H1 (cell line): ENCODE data around the gene SZT2.

ENCODE experiments used
- CBX5 ChIP-seq: fragments of 300-800, 300-1000 bp; sonication (generic); IDR thresholded peaks from 2 replicates; pipeline ENCODE4 v1.7.1; 2016; ENCODE audit warnings: antibody characterized with exemption, low read length, low read depth
- EGR1 ChIP-seq: IDR thresholded peaks from 2 replicates; pipeline ENCODE4 v1.6.1; 2011; ENCODE audit warnings: low read depth, low read length, borderline replicate concordance
- EP300 ChIP-seq, 2 experiments: IDR thresholded peaks; 1 replicate in 1 of 2; 2 replicates in 1 of 2; pipeline ENCODE4 v1.6.1; 2011 to 2012; ENCODE audit warnings: low read depth in 2 of 2, low read length in 2 of 2, mild to moderate bottlenecking in 2 of 2, borderline replicate concordance in 1 of 2, inconsistent platforms in 1 of 2, moderate library complexity in 1 of 2
- EZH2 ChIP-seq: fragments of 200-600 bp; sonication (generic); IDR thresholded peaks from 2 replicates; pipeline ENCODE4 v1.7.1; 2012; ENCODE audit warnings: low read depth, mild to moderate bottlenecking, moderate library complexity, low read length, inconsistent platforms; ENCODE audit not compliant: severe bottlenecking
- HDAC2 ChIP-seq, 2 experiments: fragments of 300-600 bp in 1 of 2; sonication (generic) in 1 of 2; IDR thresholded peaks; 2 replicates each; pipeline ENCODE4 v1.6.1; 2011 to 2012; ENCODE audit warnings: low read depth in 2 of 2, low read length in 2 of 2, mild to moderate bottlenecking in 2 of 2, moderate library complexity in 2 of 2, borderline replicate concordance in 1 of 2, inconsistent platforms in 1 of 2
- POLR2A ChIP-seq, 2 experiments: IDR thresholded peaks; 1 replicate in 1 of 2; 2 replicates in 1 of 2; pipeline ENCODE4 v1.6.1; 2011; ENCODE audit warnings: low read depth in 2 of 2, low read length in 2 of 2, mild to moderate bottlenecking in 2 of 2; ENCODE audit errors: control extremely low read depth in 1 of 2
- RAD21 ChIP-seq, 2 experiments: IDR thresholded peaks in 1 of 2; conservative IDR thresholded peaks in 1 of 2; 2 replicates each; pipeline ENCODE4 v1.6.1; 2011; ENCODE audit warnings: low read depth in 2 of 2, low read length in 2 of 2, improper control_type of control experiment in 1 of 2, inconsistent platforms in 1 of 2, mild to moderate bottlenecking in 1 of 2, moderate library complexity in 1 of 2
- SIN3A ChIP-seq, 2 experiments: IDR thresholded peaks in 1 of 2; conservative IDR thresholded peaks in 1 of 2; 2 replicates each; pipeline ENCODE4 v1.6.1; 2011 to 2012; ENCODE audit warnings: low read length in 2 of 2, improper control_type of control experiment in 1 of 2, low read depth in 1 of 2, mild to moderate bottlenecking in 1 of 2
- SIX5 ChIP-seq: IDR thresholded peaks from 2 replicates; pipeline ENCODE4 v1.6.1; 2011; ENCODE audit warnings: mild to moderate bottlenecking, low read depth, low read length
- TEAD4 ChIP-seq: IDR thresholded peaks from 2 replicates; pipeline ENCODE4 v1.6.1; 2012; ENCODE audit warnings: low read depth, low read length, inconsistent platforms, mixed read lengths
- ZNF274 ChIP-seq: IDR thresholded peaks from 2 replicates; pipeline ENCODE4 v1.7.0; 2012; ENCODE audit warnings: low read length, borderline replicate concordance; ENCODE audit errors: extremely low read depth
- TF ChIP-seq, protein P1 (sequence below), 3 experiments: IDR thresholded peaks; 1 replicate in 2 of 3; 2 replicates in 1 of 3; pipeline versions ENCODE4 v1.5.1 to v1.6.1; 2011; ENCODE audit warnings: low read length in 3 of 3, mild to moderate bottlenecking in 3 of 3, inconsistent platforms in 2 of 3, low read depth in 1 of 3, moderate library complexity in 1 of 3; ENCODE audit not compliant: insufficient read depth in 1 of 3; ENCODE audit errors: control extremely low read depth in 1 of 3
- TF ChIP-seq, protein P2 (sequence below): IDR thresholded peaks from 2 replicates; pipeline ENCODE4 v1.6.1; 2012; ENCODE audit warnings: inconsistent platforms
- TF ChIP-seq, protein P3 (sequence below): IDR thresholded peaks from 2 replicates; pipeline ENCODE4 v1.6.1; 2012; ENCODE audit warnings: low read length, inconsistent platforms

DNA sequence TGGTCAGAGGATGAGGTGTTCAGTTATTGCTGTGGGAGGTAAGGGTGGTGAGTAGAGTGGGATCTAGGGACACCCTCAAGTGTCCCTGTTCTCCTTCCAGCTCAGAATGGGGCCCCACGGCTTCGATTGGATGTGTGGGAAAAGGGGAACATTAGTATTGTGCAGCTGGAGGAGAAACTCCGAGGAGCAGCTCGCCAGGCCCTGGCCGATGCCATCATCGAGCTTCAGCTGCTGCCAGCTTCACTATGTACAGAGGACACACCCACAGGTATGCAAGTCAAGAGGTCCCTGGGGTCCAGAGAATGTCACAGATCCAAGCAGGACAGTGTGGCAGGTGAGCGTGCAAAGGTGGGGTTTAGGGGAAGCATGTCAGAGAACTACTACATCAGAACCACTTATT lies 50.1 kb downstream of the SZT2 start:
- TF ChIP-seq POLR2A (IDR thresholded peaks at IDR 0.05; ENCODE audit: control extremely low read depth in 1 of 2, low read depth in 2 of 2, low read length in 2 of 2) = no peak
- TF ChIP-seq, protein P1, sequence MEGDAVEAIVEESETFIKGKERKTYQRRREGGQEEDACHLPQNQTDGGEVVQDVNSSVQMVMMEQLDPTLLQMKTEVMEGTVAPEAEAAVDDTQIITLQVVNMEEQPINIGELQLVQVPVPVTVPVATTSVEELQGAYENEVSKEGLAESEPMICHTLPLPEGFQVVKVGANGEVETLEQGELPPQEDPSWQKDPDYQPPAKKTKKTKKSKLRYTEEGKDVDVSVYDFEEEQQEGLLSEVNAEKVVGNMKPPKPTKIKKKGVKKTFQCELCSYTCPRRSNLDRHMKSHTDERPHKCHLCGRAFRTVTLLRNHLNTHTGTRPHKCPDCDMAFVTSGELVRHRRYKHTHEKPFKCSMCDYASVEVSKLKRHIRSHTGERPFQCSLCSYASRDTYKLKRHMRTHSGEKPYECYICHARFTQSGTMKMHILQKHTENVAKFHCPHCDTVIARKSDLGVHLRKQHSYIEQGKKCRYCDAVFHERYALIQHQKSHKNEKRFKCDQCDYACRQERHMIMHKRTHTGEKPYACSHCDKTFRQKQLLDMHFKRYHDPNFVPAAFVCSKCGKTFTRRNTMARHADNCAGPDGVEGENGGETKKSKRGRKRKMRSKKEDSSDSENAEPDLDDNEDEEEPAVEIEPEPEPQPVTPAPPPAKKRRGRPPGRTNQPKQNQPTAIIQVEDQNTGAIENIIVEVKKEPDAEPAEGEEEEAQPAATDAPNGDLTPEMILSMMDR (IDR thresholded peaks at IDR 0.05; ENCODE audit: control extremely low read depth in 1 of 3, insufficient read depth in 1 of 3, low read depth in 1 of 3, low read length in 3 of 3) = no peak
- TF ChIP-seq SIX5 = no peak
- TF ChIP-seq EZH2 = no peak
- TF ChIP-seq, protein P2, sequence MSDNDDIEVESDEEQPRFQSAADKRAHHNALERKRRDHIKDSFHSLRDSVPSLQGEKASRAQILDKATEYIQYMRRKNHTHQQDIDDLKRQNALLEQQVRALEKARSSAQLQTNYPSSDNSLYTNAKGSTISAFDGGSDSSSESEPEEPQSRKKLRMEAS = no peak
- TF ChIP-seq SIN3A (conservative IDR thresholded peaks at IDR 0.05 in 1 of 2, IDR thresholded peaks at IDR 0.05 in 1 of 2; ENCODE audit: low read depth in 1 of 2, low read length in 2 of 2) = no peak
- no peak for TF ChIP-seq EGR1
- no peak for TF ChIP-seq TEAD4
- no peak for TF ChIP-seq EP300 (IDR thresholded peaks at IDR 0.05; ENCODE audit: borderline replicate concordance in 1 of 2, low read depth in 2 of 2, low read length in 2 of 2)
- TF ChIP-seq ZNF274 = no peak
- TF ChIP-seq, protein P3, sequence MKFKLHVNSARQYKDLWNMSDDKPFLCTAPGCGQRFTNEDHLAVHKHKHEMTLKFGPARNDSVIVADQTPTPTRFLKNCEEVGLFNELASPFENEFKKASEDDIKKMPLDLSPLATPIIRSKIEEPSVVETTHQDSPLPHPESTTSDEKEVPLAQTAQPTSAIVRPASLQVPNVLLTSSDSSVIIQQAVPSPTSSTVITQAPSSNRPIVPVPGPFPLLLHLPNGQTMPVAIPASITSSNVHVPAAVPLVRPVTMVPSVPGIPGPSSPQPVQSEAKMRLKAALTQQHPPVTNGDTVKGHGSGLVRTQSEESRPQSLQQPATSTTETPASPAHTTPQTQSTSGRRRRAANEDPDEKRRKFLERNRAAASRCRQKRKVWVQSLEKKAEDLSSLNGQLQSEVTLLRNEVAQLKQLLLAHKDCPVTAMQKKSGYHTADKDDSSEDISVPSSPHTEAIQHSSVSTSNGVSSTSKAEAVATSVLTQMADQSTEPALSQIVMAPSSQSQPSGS = no peak
- no peak for TF ChIP-seq CBX5
- TF ChIP-seq RAD21 (IDR thresholded peaks at IDR 0.05 in 1 of 2, conservative IDR thresholded peaks at IDR 0.05 in 1 of 2; ENCODE audit: low read depth in 2 of 2, low read length in 2 of 2) = no peak
- TF ChIP-seq HDAC2 (IDR thresholded peaks at IDR 0.05; ENCODE audit: borderline replicate concordance in 1 of 2, low read depth in 2 of 2, low read length in 2 of 2) = no peak
